ENCODE measurements around the gene SUPT7L. TPM values are rescaled to one million over a fixed set of nuclear protein-coding genes. Genes with fewer than 3 reads are reported as not detected.

Gene SUPT7L
- total RNA-seq, 1 donor from 2014 or later: 21.3 TPM

- DNase-seq (ENCODE audit: low read depth): no peak
- TF ChIP-seq, protein P1, sequence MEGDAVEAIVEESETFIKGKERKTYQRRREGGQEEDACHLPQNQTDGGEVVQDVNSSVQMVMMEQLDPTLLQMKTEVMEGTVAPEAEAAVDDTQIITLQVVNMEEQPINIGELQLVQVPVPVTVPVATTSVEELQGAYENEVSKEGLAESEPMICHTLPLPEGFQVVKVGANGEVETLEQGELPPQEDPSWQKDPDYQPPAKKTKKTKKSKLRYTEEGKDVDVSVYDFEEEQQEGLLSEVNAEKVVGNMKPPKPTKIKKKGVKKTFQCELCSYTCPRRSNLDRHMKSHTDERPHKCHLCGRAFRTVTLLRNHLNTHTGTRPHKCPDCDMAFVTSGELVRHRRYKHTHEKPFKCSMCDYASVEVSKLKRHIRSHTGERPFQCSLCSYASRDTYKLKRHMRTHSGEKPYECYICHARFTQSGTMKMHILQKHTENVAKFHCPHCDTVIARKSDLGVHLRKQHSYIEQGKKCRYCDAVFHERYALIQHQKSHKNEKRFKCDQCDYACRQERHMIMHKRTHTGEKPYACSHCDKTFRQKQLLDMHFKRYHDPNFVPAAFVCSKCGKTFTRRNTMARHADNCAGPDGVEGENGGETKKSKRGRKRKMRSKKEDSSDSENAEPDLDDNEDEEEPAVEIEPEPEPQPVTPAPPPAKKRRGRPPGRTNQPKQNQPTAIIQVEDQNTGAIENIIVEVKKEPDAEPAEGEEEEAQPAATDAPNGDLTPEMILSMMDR (conservative IDR thresholded peaks at IDR 0.05; ENCODE audit: low read depth, low read length): no peak
Observed at GRCh38 chr2:27709326-27709725, 45.9 kb upstream of the SUPT7L start.

GRCh38 chr2:27708666-27709065 lies 45.3 kb upstream of the SUPT7L start:
- no peak overlapping the region for H3K4me3 ChIP-seq (ENCODE audit: low read depth, low read length)
- DNase-seq (ENCODE audit: low read depth): no peak
- TF ChIP-seq, protein P1 (conservative IDR thresholded peaks at IDR 0.05; ENCODE audit: low read depth, low read length): no peak

More at GRCh38 chr2:27709326-27709725, 45.9 kb upstream of the SUPT7L start:
- no peak overlapping the region for H3K4me3 ChIP-seq (ENCODE audit: low read depth, low read length)

DNA sequence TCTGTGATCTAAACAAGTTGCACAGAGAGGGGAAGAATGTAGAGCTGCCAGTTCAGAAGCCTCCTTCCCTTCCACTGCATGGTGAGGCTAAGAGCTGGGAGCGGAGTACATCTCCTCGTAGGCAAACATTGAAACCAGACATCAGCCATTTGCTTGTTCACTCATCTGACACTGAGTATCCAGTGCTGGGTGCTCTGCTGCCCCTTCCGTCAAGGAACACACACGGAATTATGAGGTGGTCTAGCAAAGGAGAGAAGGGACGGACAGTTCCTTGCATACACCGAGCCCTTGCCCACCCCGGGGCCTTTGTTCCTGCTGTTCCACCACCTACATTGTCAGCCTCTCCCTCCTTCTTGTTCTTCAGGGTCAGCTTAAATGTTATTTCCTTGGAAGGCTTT lies 44.8 kb upstream of the SUPT7L start:
- no peak for DNase-seq (ENCODE audit: low read depth)
- TF ChIP-seq, protein P1 (conservative IDR thresholded peaks at IDR 0.05; ENCODE audit: low read depth, low read length): no peak

DNA sequence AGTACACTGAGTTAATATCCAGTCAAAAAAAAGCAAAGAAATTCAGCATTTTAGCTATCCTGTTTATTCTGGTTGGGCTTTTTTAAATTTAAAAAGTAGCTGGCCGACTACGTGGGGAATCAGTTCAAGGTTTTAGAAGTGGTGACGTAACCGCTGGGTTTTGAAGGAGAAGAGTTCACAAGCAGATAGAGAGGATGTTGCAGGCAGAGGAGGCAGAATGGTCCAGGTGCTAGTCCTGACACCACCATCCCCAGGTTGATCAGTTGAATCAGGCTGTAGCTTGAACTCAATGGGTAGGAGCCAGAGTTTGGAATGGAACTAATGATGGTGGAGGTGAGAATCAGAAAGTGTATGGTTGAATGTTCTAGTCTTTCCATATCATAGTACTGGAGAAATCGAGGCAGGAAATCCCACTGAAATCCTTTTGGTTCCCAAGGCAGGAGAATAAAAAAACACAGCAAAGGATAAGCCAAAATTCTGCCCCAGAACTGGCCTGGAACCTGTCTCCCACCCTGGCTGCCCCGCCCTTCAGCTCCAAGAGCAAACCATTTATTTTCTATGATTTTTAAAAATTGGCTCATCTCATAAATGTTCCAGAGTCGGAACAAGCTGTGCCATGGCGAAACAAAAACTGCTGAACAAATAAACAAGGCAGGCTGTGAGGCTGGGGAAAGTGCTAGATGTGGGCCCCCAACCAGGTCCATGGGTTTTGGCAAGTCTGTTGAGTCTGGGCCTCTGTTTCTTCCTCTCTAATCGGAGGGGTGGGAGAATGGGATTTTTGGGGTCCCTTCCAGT lies 44.2 kb upstream of the SUPT7L start:
- no peak overlapping the region for H3K4me3 ChIP-seq (ENCODE audit: low read depth, low read length)
- DNase-seq (ENCODE audit: low read depth): no peak
- TF ChIP-seq, protein P1 (conservative IDR thresholded peaks at IDR 0.05; ENCODE audit: low read depth, low read length): no peak

More for the DNA sequence above, 44.8 kb upstream of the SUPT7L start:
- no peak overlapping the region for H3K4me3 ChIP-seq (ENCODE audit: low read depth, low read length)

GRCh38 chr2:27705851-27706622 lies 42.6 kb upstream of the SUPT7L start:
- peak; percentile 97 for DNase-seq (ENCODE audit: low read depth)
- H3K4me3 ChIP-seq (ENCODE audit: low read depth, low read length): no peak overlapping the region
- TF ChIP-seq, protein P1 (conservative IDR thresholded peaks at IDR 0.05; ENCODE audit: low read depth, low read length): peak; percentile 16

- no peak overlapping the region for H3K4me3 ChIP-seq (ENCODE audit: low read depth, low read length)
- TF ChIP-seq, protein P1 (conservative IDR thresholded peaks at IDR 0.05; ENCODE audit: low read depth, low read length): no peak
Observed at GRCh38 chr2:27704342-27704876, 41.0 kb upstream of the SUPT7L start.

More at GRCh38 chr2:27704342-27704876, 41.0 kb upstream of the SUPT7L start:
- DNase-seq (ENCODE audit: low read depth): no peak

Measured in epithelial cell of proximal tubule (primary cell).